ES-I3 (cell line): ENCODE results near the gene LRCH1.

ENCODE experiments used
- H3K36me3 ChIP-seq: 2 replicates; pipeline ENCODE4 v1.6.1; 2013; ENCODE audit warnings: mild to moderate bottlenecking, low read length, control low read depth, moderate library complexity; ENCODE audit not compliant: insufficient read depth
- H3K4me1 ChIP-seq: 2 replicates; pipeline ENCODE4 v1.6.1; 2013; ENCODE audit warnings: mild to moderate bottlenecking, control low read depth, low read length; ENCODE audit not compliant: insufficient read depth
- H3K9ac ChIP-seq: 2 replicates; pipeline ENCODE4 v1.6.1; 2013; ENCODE audit warnings: low read depth, mild to moderate bottlenecking, low read length, moderate library complexity
- H3K9me3 ChIP-seq: 2 replicates; pipeline ENCODE4 v1.6.1; 2013; ENCODE audit warnings: mild to moderate bottlenecking, low read length, moderate library complexity; ENCODE audit not compliant: control insufficient read depth, insufficient read depth

Gene LRCH1

DNA sequence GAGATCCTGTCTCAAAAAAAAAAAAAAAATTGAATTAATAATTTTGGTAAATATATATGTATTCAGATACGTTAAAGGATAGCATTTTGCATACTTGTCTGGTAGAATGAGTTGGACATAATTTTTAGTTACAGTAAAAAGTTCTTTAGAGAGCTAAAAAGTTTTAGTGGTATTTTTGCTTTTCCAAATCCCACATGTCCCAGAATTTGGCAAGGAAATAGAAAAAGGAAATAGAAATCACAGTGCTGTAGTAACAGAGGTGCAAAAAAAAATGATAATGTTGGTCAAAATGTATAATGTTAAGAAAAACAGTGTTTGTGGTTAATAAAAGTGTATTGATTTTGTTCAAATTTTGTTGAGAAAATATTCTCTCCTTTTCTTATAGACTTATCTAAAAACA lies 96.8 kb downstream of the LRCH1 start:
- Histone ChIP-seq H3K9ac (no peak overlapping the region), H3K9me3 (no peaks in the 10 kb centered on the region), H3K36me3 (no peaks in the 10 kb centered on the region), H3K4me1 (no peaks in the 10 kb centered on the region; the same call in none of the 2 replicates)

DNA sequence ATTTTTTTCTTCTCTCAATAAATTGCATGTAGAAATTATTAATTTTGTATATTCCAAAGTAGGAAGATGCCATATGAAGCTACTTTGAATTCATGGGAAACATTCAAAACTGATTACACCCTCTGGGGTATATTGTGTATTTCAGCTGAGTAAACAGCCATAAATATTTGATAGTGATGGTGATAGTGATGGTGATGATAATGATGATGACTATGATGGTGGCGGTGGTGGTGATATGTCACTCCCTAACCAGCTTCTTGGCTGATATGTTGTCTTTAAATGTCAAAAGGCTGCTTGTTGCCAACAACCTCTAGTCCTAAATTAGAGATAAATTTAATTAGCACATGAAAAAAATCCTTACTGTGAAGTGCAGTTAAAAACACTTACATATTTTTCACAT lies 102.0 kb downstream of the LRCH1 start:
- Histone ChIP-seq H3K9me3 (no peaks in the 10 kb centered on the region), H3K9ac (no peak overlapping the region), H3K36me3 (no peaks in the 10 kb centered on the region), H3K4me1 (no peaks in the 10 kb centered on the region; the same call in 1 of the 2 replicates)

DNA sequence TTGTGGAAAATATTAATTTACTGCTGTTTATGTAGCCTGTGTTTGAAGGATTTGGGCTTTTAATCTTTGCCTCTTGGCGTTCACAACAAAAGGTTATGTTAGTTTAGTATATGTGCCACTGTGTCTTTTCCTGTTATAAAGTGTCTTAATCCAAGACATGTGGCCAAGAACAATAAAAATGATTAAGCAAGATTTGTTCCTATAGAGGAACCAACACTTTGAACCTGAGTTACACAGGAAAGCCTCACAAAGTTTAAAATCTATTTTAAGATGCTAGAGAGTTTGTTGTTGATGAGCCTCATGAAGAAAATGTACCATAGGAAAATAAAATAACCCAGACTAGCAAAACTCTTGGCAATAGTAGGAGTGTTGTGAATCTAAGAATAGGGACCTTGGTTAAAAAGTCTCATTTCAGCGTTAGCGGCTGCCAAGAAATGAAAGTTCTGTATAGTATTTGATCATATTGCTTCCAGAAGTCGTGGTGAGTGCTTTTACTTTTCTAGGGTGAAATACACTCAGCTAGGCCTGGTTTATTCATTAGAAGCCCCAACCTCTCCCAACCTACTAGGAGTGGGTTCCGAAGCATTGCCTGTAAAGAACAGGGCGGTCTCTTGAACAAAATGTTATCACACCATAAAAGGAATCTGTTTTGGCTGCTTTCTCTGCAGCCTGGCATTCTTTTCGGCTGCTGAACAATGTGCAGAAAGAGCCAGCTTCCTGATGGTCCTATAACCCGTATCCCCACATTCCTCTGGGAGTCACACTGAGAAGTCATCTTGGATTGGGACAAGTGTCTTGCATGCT lies 102.6 kb downstream of the LRCH1 start:
- no peaks in the 10 kb centered on the region for H3K36me3 ChIP-seq
- H3K9ac ChIP-seq, result no peak overlapping the region
- no peaks in the 10 kb centered on the region for H3K9me3 ChIP-seq
- no peaks in the 10 kb centered on the region; the same call in 1 of the 2 replicates for H3K4me1 ChIP-seq

DNA sequence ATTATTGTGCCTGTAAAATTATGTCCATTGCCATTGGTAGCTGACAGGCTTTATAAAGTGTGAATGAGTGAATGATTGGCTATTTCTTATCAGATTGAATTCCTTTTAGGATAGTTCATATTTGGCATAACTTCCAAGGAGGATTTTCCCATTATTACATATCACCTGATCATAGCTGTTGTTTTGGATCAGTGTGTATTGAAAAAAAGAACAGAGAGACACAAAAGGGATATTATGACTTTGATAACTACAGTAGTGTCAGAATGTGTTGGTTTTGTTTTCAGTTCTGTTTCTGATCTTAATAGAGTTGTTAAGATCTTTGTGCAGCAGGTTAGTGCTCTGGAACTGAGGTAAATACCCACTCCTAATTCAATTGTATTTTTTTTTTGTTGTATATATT lies 103.8 kb downstream of the LRCH1 start:
- no peaks in the 10 kb centered on the region for H3K9me3 ChIP-seq
- H3K4me1 ChIP-seq, result no peaks in the 10 kb centered on the region; the same call in 1 of the 2 replicates
- no peaks in the 10 kb centered on the region for H3K36me3 ChIP-seq
- no peak overlapping the region for H3K9ac ChIP-seq

DNA sequence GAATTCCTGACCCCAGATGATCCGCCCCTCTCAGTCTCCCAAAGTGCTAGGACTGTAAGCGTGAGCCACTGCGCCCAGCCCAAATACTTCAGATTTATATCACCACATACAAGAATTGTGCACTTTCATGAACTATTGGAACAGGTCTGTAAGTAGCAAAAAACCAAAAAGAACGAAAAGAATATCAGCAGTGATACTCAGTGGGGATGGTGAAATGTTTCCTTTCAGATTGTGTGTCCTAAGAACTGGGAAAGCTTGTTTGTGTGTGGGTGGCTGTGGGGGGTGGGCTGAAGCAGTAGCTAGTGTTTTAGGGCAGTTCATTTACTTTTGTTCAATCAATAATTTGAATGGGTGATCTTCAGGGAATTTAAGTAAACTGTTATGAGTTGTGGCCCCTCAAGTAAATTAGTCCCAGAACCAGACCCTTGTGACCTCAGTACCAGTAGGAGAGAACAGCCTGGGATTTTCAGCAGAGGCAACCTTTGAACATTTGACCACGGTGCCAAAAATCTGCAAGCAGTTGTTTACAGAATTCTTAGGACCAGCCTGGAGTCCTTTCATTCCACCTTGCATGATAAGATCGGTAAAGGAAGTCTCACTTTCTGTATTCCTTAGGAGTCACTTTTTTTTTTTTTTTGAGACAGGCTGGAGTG lies 106.6 kb downstream of the LRCH1 start:
- Histone ChIP-seq H3K36me3 (no peaks in the 10 kb centered on the region), H3K4me1 (peaks cover 19% of the 10 kb centered on the region), H3K9ac (no peak overlapping the region), H3K9me3 (no peaks in the 10 kb centered on the region)

DNA sequence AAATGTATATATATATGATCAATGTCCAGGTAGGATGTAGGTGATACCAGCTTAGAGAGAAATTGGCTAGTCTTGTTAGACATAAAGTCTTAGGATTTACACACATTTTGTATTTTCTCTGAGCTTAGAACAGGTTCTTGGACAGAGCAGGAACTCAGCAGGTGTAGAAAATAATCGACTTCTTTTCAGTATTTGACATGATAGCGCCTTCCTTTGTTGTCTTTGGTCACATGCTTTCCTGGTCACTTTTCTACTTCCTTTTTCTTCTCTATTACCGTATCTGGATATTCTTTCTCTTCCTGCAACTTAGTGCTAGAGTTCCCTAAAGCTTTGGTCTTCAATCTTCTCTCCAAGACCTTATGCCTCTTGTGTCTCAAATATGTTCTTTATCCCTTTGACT lies 107.4 kb downstream of the LRCH1 start:
- H3K36me3 ChIP-seq, result no peaks in the 10 kb centered on the region
- no peaks in the 10 kb centered on the region for H3K9me3 ChIP-seq
- H3K4me1 ChIP-seq, result peaks cover 24% of the 10 kb centered on the region
- no peak overlapping the region for H3K9ac ChIP-seq

DNA sequence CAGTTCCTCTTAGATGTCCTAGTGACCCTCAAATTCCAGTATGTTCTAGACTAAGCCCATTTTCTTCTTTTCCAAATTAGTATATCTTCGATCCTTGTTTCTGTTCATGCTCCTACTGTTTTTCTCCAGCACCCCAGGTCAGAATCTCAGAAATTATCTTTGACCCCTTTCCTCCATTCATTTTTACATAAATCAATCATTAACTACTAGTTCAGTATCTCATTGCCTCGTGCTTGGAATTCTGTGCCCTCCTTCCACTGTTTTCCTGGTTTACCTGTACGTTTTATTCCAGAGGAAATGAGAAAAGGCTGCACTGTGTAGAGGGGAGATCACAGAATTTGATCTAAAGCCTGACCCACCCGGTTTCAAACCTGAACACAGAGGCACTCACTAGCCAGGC lies 107.9 kb downstream of the LRCH1 start:
- no peaks in the 10 kb centered on the region for H3K9me3 ChIP-seq
- H3K4me1 ChIP-seq, result peaks cover 28% of the 10 kb centered on the region
- no peak overlapping the region for H3K9ac ChIP-seq
- no peaks in the 10 kb centered on the region for H3K36me3 ChIP-seq

DNA sequence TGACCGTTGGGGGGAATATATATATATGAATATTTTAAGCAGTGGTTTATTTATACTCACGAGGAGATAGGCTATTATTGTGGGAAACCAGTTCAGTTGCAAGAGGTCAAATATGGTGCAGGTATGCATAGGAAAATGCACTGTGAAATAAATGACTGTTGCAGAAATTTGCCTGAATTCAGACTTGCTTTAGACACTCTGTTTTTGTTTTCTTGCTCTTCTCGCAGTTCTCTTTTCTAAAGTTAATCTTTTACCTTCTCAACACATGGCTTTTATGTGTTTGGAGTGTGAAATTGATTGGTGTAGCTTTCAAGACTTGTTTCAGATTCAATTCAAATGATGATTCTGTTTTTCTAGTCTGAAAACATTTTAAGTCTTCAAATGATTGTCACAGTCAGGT lies 109.7 kb downstream of the LRCH1 start:
- Histone ChIP-seq H3K9ac (no peak overlapping the region), H3K4me1 (peaks cover 42% of the 10 kb centered on the region), H3K36me3 (no peaks in the 10 kb centered on the region), H3K9me3 (no peaks in the 10 kb centered on the region)

DNA sequence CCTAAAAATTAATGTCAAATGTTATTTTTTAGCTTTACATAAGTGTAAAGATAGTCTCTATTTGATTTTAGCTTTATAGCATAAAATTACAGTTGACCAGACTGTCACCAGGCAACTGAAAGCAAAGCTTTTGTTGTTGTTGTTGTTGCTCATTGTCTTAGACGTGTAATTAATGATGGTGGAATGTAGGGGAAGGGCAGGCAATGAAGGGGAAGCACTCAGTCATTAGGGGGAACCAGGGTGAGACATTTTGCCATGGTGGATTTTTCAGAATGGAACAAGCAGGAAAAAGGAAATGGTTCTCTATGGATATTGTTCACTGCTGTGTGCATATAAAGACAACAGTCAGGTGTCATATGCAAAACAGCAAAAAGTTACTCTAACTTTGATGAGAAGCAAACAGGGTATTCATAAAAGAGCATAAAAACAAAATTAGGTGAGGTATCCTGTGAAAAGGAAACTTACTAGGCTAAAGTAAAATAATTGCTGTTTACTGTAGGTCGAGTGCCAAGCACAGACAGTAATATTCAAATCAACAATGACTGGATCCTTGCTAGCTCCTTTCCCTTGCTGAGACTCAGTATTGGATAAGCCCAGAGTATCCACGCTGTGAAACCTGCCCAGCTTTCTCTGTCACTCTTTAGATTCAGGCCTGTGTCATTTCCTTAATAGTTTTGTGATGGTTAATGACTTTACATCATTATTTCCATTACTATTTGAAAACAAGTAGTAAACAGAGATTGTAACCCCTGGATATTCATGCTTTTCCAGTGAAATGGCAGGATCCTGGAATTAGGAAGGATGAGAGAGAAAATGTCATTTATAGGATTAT lies 110.5 kb downstream of the LRCH1 start:
- Histone ChIP-seq H3K36me3 (no peaks in the 10 kb centered on the region), H3K4me1 (peaks cover 46% of the 10 kb centered on the region), H3K9ac (no peak overlapping the region), H3K9me3 (no peaks in the 10 kb centered on the region)

DNA sequence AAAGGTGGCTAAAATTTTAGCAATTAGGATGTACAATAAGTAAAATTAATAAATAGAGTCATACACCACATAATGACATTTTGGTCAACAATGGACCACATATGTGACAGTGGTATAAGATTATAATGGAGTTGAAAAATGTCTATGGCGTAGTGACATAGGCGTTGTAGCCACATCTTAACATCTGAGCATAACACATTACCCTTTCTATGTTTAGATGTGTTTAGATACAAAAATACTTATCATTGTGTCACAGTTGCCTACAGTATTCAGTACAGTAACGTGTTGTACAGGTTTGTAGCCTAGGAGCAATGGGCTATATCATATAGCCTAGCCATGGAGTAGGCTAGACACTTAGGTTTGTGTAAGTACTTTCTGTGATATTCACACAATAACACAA lies 111.2 kb downstream of the LRCH1 start:
- Histone ChIP-seq H3K4me1 (peaks cover 46% of the 10 kb centered on the region), H3K9ac (no peak overlapping the region), H3K9me3 (no peaks in the 10 kb centered on the region), H3K36me3 (no peaks in the 10 kb centered on the region)

DNA sequence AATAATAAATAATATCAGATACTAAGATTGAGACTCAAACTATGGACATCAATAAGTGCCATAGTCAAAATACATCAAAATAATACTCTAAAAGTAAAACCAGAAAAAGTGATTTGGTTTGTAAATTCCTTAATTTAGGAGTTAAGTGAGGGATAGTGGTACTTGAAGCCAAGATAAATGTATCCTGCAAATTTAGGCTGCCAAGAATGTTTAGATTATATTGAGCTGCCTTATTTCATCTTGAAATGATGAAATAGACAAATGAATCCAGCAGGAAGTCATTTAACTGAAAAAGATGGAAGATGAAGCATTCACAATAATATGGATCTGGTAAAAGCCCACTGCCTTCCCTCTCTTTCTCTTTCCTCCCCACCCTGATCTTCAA lies 112.3 kb downstream of the LRCH1 start:
- no peak overlapping the region for H3K9ac ChIP-seq
- H3K9me3 ChIP-seq, result no peaks in the 10 kb centered on the region
- peaks cover 46% of the 10 kb centered on the region for H3K4me1 ChIP-seq
- H3K36me3 ChIP-seq, result 0 out of 2 replicates have a peak, but pooled peaks cover under 1% of the 10 kb centered on the region

DNA sequence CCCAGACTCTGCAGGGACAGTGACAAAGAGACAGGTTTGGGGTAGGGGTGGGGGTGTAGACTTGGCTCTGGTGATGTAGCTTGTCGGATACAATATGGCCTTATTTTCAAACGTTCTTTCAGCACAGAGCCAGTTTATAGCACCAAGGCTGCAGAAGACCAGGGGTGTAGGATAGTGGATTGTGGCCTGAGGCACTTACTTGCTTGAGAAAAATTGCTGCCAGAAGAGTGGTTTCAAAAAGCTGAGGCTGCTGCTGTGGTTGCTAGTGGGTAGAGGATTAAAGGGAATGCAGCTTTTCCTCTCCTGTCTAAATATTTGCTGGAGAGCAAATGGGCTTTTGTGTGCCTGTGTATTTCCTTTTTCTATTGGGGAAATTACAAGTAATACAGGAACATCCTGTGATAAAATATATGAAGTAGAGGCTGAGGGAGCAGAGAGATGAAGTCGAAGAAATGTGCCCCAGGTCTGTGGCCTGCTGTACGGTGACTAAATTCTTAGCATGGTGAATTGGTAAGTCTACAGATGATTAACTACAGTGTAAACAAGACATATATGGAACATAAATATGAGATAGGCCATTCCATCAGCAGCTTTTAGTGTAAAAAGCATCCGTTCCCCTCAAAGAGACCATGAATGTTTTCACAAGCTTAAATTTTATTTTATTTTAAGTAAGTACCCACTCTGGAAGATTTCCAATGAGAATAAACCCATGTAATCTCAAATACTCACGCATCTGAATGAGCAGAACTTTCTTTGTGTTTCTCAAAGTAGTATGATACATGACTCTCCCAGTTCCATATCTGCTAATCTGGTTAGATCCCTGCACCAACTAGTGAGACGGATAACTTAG lies 112.9 kb downstream of the LRCH1 start:
- no peaks in the 10 kb centered on the region for H3K9me3 ChIP-seq
- no peak overlapping the region for H3K9ac ChIP-seq
- H3K36me3 ChIP-seq, result 0 out of 2 replicates have a peak, but pooled peaks cover 5% of the 10 kb centered on the region
- peaks cover 46% of the 10 kb centered on the region for H3K4me1 ChIP-seq

DNA sequence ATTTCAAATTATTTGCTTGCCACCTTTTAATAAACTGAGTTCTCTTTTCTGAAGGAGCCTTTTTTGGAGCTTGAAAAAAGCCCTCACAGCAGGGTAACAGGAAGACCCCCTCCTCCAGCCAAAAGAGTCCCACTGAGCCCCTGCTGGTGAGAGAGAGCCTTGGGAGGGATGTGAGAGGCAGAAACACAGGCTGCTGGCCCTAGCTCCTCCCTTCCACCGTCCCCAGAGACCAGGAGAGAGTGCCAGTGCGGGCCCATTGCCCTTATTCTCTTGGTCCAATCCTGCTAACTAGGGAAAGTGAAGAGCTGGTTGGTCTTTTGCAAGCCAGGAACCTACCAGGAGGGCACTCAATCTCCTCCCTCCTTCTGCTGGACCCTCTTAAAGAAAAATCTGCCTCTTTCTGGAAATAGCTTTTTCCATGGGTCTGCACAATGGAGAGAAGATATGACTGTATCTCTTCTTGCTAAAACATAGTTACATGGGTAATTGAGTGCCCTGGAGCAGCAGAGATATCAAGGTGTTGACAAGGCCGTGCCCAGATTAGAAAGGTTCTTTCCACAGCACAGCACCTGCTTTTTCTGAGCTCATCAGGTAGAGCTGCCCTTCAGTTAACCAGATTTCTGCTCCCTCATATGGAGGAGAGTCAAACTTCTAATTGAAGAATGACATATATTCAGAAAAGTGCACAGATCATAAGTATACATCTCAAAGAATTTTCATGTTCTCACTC lies 113.9 kb downstream of the LRCH1 start:
- H3K9ac ChIP-seq, result no peak overlapping the region
- H3K9me3 ChIP-seq, result no peaks in the 10 kb centered on the region
- 0 out of 2 replicates have a peak, but pooled peaks cover 5% of the 10 kb centered on the region for H3K36me3 ChIP-seq
- H3K4me1 ChIP-seq, result peaks cover 46% of the 10 kb centered on the region
